Measurements from ENCODE around the gene MBNL2.

MBNL2 gene

GRCh38 chr13:97212004-97212403 lies 10.1 kb upstream of the MBNL2 start:
- DNase-seq, result no peak

GRCh38 chr13:97212601-97213040 lies 9.5 kb upstream of the MBNL2 start:
- DNase-seq, result no peak

GRCh38 chr13:97214921-97215320 lies 7.2 kb upstream of the MBNL2 start:
- DNase-seq, result no peak

- DNase-seq, result no peak
Observed at GRCh38 chr13:97215325-97215724, 6.8 kb upstream of the MBNL2 start.

- DNase-seq, result no peak
Observed at GRCh38 chr13:97219226-97219625, 2.9 kb upstream of the MBNL2 start.

- no peak for DNase-seq
Observed at GRCh38 chr13:97220151-97220900, 1.8 kb upstream of the MBNL2 start.

GRCh38 chr13:97221046-97221445 lies 1.1 kb upstream of the MBNL2 start:
- no peak for DNase-seq

- no peak for DNase-seq
Observed at GRCh38 chr13:97221466-97221865, 667 bp upstream of the MBNL2 start.

GRCh38 chr13:97223037-97223710 lies 1.0 kb downstream of the MBNL2 start:
- no peak for DNase-seq

GRCh38 chr13:97223711-97224541 lies 1.8 kb downstream of the MBNL2 start:
- no peak for DNase-seq

GRCh38 chr13:97224544-97225300 lies 2.6 kb downstream of the MBNL2 start:
- peak; percentile 29 for DNase-seq

- DNase-seq, result no peak
Observed at GRCh38 chr13:97225533-97225932, 3.4 kb downstream of the MBNL2 start.

GRCh38 chr13:97226013-97226412 lies 3.9 kb downstream of the MBNL2 start:
- no peak for DNase-seq

- DNase-seq, result peak; percentile 47
Observed at GRCh38 chr13:97226788-97227627, 4.9 kb downstream of the MBNL2 start.

- DNase-seq, result no peak
Observed at GRCh38 chr13:97228850-97229521, 6.9 kb downstream of the MBNL2 start.

GRCh38 chr13:97229699-97230098 lies 7.6 kb downstream of the MBNL2 start:
- no peak for DNase-seq

GRCh38 chr13:97231118-97231828 lies 9.1 kb downstream of the MBNL2 start:
- no peak for DNase-seq

GRCh38 chr13:97231829-97232196 lies 9.7 kb downstream of the MBNL2 start:
- no peak for DNase-seq

- no peak for DNase-seq
Observed at GRCh38 chr13:97233499-97233898, 11.4 kb downstream of the MBNL2 start.

GRCh38 chr13:97234236-97234635 lies 12.1 kb downstream of the MBNL2 start:
- no peak for DNase-seq

- DNase-seq, result no peak
Observed at GRCh38 chr13:97234742-97235141, 12.6 kb downstream of the MBNL2 start.

Measured in NCI-H1436 (cell line).